Osteoblast (primary cell): ENCODE data around the gene RTL10. TPM values are rescaled to one million over a fixed set of nuclear protein-coding genes. Genes with fewer than 3 reads are reported as not detected.

ENCODE experiments used
- DNase-seq: peaks from one replicate; pipeline ENCODE4 v3.0.0; 2011; ENCODE audit warnings: low spot score, mixed read lengths; ENCODE audit not compliant: insufficient read length; ENCODE audit errors: missing footprints
- H2AFZ ChIP-seq: 2 replicates; pipeline ENCODE4 v1.6.0; 2011; ENCODE audit warnings: mild to moderate bottlenecking, low read length
- H3K27ac ChIP-seq: 2 replicates; pipeline ENCODE4 v1.5.1; 2011; ENCODE audit warnings: mild to moderate bottlenecking, low read depth, low read length, moderate library complexity
- H3K27me3 ChIP-seq: 2 replicates; pipeline ENCODE4 v1.6.0; 2012; ENCODE audit warnings: mild to moderate bottlenecking, control low read depth, inconsistent platforms, low read length, moderate library complexity; ENCODE audit not compliant: insufficient read depth
- H3K36me3 ChIP-seq: 2 replicates; pipeline ENCODE4 v1.5.1; 2011; ENCODE audit warnings: mild to moderate bottlenecking, low read length, control low read depth, moderate library complexity; ENCODE audit not compliant: insufficient read depth
- H3K4me1 ChIP-seq: 2 replicates; pipeline ENCODE4 v1.5.1; 2011; ENCODE audit warnings: mild to moderate bottlenecking, low read length, control low read depth, moderate library complexity; ENCODE audit not compliant: insufficient read depth
- H3K4me2 ChIP-seq: 2 replicates; pipeline ENCODE4 v1.6.0; 2011; ENCODE audit warnings: mild to moderate bottlenecking, low read length; ENCODE audit not compliant: insufficient read depth
- H3K4me3 ChIP-seq: fragments of 200-600 bp; sonication (generic); 3 replicates; pipeline ENCODE4 v1.5.1; 2012; ENCODE audit warnings: mild to moderate bottlenecking, low read length, inconsistent platforms; ENCODE audit not compliant: insufficient read depth
- H3K79me2 ChIP-seq: 2 replicates; pipeline ENCODE4 v1.6.0; 2012; ENCODE audit warnings: mild to moderate bottlenecking, low read length, control low read depth, inconsistent platforms; ENCODE audit not compliant: insufficient read depth
- H3K9me3 ChIP-seq: 2 replicates; pipeline ENCODE4 v1.5.1; 2011; ENCODE audit warnings: low read depth, low read length, control low read depth
- H4K20me1 ChIP-seq: 2 replicates; pipeline ENCODE4 v1.6.0; 2012; ENCODE audit warnings: mild to moderate bottlenecking, low read length, control low read depth; ENCODE audit not compliant: insufficient read depth
- CTCF ChIP-seq: IDR thresholded peaks from 2 replicates; pipeline ENCODE4 v1.5.1; 2011; ENCODE audit warnings: mild to moderate bottlenecking, low read depth, low read length, moderate library complexity; ENCODE audit errors: extremely low read depth
- total RNA-seq: library from RNA; depleted of rRNA; stranded (reverse); fragments of >200 nt; gene quantifications from 2 replicates; pipeline ENCODE4 v1.2.3, GENCODE V29; 2012

The RTL10 gene
- total RNA-seq, 1 donor, result 11.9 TPM

GRCh38 chr22:19824926-19825339, 29.7 kb downstream of the RTL10 start:
- no peaks in the 10 kb centered on the region for H3K27me3 ChIP-seq
- H3K4me1 ChIP-seq, result no peaks in the 10 kb centered on the region
- H3K27ac ChIP-seq, result no peak overlapping the region
- H4K20me1 ChIP-seq, result no peaks in the 10 kb centered on the region
- TF ChIP-seq CTCF, result no peak
- no peaks in the 10 kb centered on the region for H3K36me3 ChIP-seq
- no peaks in the 10 kb centered on the region for H3K9me3 ChIP-seq
- no peak overlapping the region for H3K4me2 ChIP-seq
- DNase-seq, result peak; percentile 47
- H3K4me3 ChIP-seq, result no peak overlapping the region
- H3K79me2 ChIP-seq, result no peaks in the 10 kb centered on the region
- no peak overlapping the region for H2AFZ ChIP-seq

GRCh38 chr22:19824212-19824925, 30.3 kb downstream of the RTL10 start:
- no peak for TF ChIP-seq CTCF
- Histone ChIP-seq H3K27ac (no peak overlapping the region), H3K79me2 (no peaks in the 10 kb centered on the region), H4K20me1 (no peaks in the 10 kb centered on the region), H3K4me1 (no peaks in the 10 kb centered on the region), H3K4me2 (no peak overlapping the region), H3K4me3 (no peak overlapping the region), H3K9me3 (no peaks in the 10 kb centered on the region), H2AFZ (no peak overlapping the region), H3K36me3 (no peaks in the 10 kb centered on the region), H3K27me3 (no peaks in the 10 kb centered on the region)
- peak; percentile 60 for DNase-seq

- no peak overlapping the region for H3K4me2 ChIP-seq
- H4K20me1 ChIP-seq, result no peaks in the 10 kb centered on the region
- H3K4me1 ChIP-seq, result no peaks in the 10 kb centered on the region
- no peak for TF ChIP-seq CTCF
- H3K4me3 ChIP-seq, result no peak overlapping the region
- no peak overlapping the region for H3K27ac ChIP-seq
- H3K9me3 ChIP-seq, result no peaks in the 10 kb centered on the region
- DNase-seq, result no peak
- no peaks in the 10 kb centered on the region for H3K27me3 ChIP-seq
- no peaks in the 10 kb centered on the region for H3K79me2 ChIP-seq
- no peaks in the 10 kb centered on the region for H3K36me3 ChIP-seq
- no peak overlapping the region for H2AFZ ChIP-seq
These were observed 30.8 kb downstream of the RTL10 start for GRCh38 chr22:19823902-19824211.

GRCh38 chr22:19823191-19823901, 31.3 kb downstream of the RTL10 start:
- no peaks in the 10 kb centered on the region for H3K9me3 ChIP-seq
- H3K27me3 ChIP-seq, result no peaks in the 10 kb centered on the region
- H3K4me1 ChIP-seq, result no peaks in the 10 kb centered on the region
- H3K79me2 ChIP-seq, result no peaks in the 10 kb centered on the region
- H3K27ac ChIP-seq, result no peak overlapping the region
- no peak for TF ChIP-seq CTCF
- no peak overlapping the region for H3K4me3 ChIP-seq
- H3K4me2 ChIP-seq, result no peak overlapping the region
- no peaks in the 10 kb centered on the region for H4K20me1 ChIP-seq
- H3K36me3 ChIP-seq, result no peaks in the 10 kb centered on the region
- H2AFZ ChIP-seq, result no peak overlapping the region
- no peak for DNase-seq
